Lower lobe of right lung (tissue), 2 donors: ENCODE data around the gene C11orf71. TPM values are rescaled to one million over a fixed set of nuclear protein-coding genes. Genes with fewer than 3 reads are reported as not detected.

Experiments used
- ATAC-seq, 2 donors: fragments of 200-7000 bp; cut with Tn5 transposase; one replicate each; pipeline ENCODE4 v1.9.1; 2020 to 2022; ENCODE audit warnings: mild to moderate bottlenecking in 2 of 2, moderate library complexity in 2 of 2
- DNase-seq: peaks from one replicate; pipeline ENCODE4 v3.0.0-alpha.2; 2020
- H3K27ac ChIP-seq: fragments of 200-600 bp; one replicate; pipeline ENCODE4 v1.8.0; 2022
- H3K27me3 ChIP-seq: fragments of 200-600 bp; one replicate; pipeline ENCODE4 v1.8.0; 2022; ENCODE audit warnings: low read depth
- H3K36me3 ChIP-seq: fragments of 200-600 bp; one replicate; pipeline ENCODE4 v1.8.0; 2022; ENCODE audit warnings: mild to moderate bottlenecking
- H3K4me1 ChIP-seq: fragments of 200-600 bp; one replicate; pipeline ENCODE4 v1.8.0; 2022
- H3K4me3 ChIP-seq: fragments of 200-600 bp; one replicate; pipeline ENCODE4 v1.8.0; 2022; ENCODE audit warnings: mild to moderate bottlenecking
- H3K9me3 ChIP-seq: fragments of 200-600 bp; one replicate; pipeline ENCODE4 v1.8.0; 2022
- intact Hi-C: fragments of 100-400 bp; cut with DNase I; formaldehyde crosslinking; loops from one replicate; pipeline ENCODE4 v1.11.0; 2022
- total RNA-seq: library from RNA; stranded (reverse); fragmentation: NEBNext Ultra II Directional; extraction: Animal tissue kit (Norgen Biotek cat#: 25700); gene quantifications from one replicate; pipeline ENCODE4 v1.2.1, GENCODE V29; 2021
- TF ChIP-seq, protein P1 (sequence below): fragments of 200-600 bp; IDR thresholded peaks from one replicate; pipeline ENCODE4 v1.8.0; 2022; ENCODE audit warnings: antibody characterized with exemption, mild to moderate bottlenecking
- donor health status: DM: no; HTN: yes; CAD: no; lungs with severe emphysema.

The C11orf71 gene
- total RNA-seq, 1 donor from 2014 or later = 8.7 TPM

GRCh38 chr11:114442536-114442935 lies 42.2 kb upstream of the C11orf71 start:
- Histone ChIP-seq H3K4me1 (peaks cover 17% of the 10 kb centered on the region), H3K36me3 (peaks cover 14% of the 10 kb centered on the region), H3K27ac (no peak overlapping the region), H3K9me3 (no peaks in the 10 kb centered on the region), H3K4me3 (no peak overlapping the region), H3K27me3 (no peaks in the 10 kb centered on the region)
- ATAC-seq (no peak), DNase-seq (no peak)
- TF ChIP-seq, protein P1, sequence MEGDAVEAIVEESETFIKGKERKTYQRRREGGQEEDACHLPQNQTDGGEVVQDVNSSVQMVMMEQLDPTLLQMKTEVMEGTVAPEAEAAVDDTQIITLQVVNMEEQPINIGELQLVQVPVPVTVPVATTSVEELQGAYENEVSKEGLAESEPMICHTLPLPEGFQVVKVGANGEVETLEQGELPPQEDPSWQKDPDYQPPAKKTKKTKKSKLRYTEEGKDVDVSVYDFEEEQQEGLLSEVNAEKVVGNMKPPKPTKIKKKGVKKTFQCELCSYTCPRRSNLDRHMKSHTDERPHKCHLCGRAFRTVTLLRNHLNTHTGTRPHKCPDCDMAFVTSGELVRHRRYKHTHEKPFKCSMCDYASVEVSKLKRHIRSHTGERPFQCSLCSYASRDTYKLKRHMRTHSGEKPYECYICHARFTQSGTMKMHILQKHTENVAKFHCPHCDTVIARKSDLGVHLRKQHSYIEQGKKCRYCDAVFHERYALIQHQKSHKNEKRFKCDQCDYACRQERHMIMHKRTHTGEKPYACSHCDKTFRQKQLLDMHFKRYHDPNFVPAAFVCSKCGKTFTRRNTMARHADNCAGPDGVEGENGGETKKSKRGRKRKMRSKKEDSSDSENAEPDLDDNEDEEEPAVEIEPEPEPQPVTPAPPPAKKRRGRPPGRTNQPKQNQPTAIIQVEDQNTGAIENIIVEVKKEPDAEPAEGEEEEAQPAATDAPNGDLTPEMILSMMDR = no peak
- intact Hi-C loops = no loop called here

- no peak overlapping the region for H3K27ac ChIP-seq
- H3K4me3 ChIP-seq = no peak overlapping the region
- peaks cover 17% of the 10 kb centered on the region for H3K4me1 ChIP-seq
- no peaks in the 10 kb centered on the region for H3K9me3 ChIP-seq
- DNase-seq (no peak), ATAC-seq (no peak)
- peaks cover 13% of the 10 kb centered on the region for H3K36me3 ChIP-seq
- intact Hi-C loops = no loop called here
- no peaks in the 10 kb centered on the region for H3K27me3 ChIP-seq
- TF ChIP-seq, protein P1 = no peak
Measured at GRCh38 chr11:114441921-114442320, 41.6 kb upstream of the C11orf71 start.

GRCh38 chr11:114440971-114441763 lies 40.9 kb upstream of the C11orf71 start:
- peaks cover 17% of the 10 kb centered on the region for H3K4me1 ChIP-seq
- intact Hi-C loops = no loop called here

GRCh38 chr11:114440121-114440860 lies 40.0 kb upstream of the C11orf71 start:
- TF ChIP-seq, protein P1 = no peak
- Histone ChIP-seq H3K4me1 (peaks cover 17% of the 10 kb centered on the region), H3K27me3 (no peaks in the 10 kb centered on the region), H3K9me3 (no peaks in the 10 kb centered on the region), H3K4me3 (peak overlapping the region; percentile 92), H3K27ac (peak overlapping the region; percentile 85), H3K36me3 (peaks cover 12% of the 10 kb centered on the region)
- intact Hi-C loops = no loop called here
- peak in 1 of 2 donors; percentile 21 for ATAC-seq
- no peak for DNase-seq

More at GRCh38 chr11:114440971-114441763, 40.9 kb upstream of the C11orf71 start:
- Histone ChIP-seq H3K36me3 (peaks cover 13% of the 10 kb centered on the region), H3K9me3 (no peaks in the 10 kb centered on the region), H3K4me3 (peak overlapping the region; percentile 92), H3K27ac (no peak overlapping the region), H3K27me3 (no peaks in the 10 kb centered on the region)
- DNase-seq (no peak), ATAC-seq (no peak)
- TF ChIP-seq, protein P1 = no peak

DNA sequence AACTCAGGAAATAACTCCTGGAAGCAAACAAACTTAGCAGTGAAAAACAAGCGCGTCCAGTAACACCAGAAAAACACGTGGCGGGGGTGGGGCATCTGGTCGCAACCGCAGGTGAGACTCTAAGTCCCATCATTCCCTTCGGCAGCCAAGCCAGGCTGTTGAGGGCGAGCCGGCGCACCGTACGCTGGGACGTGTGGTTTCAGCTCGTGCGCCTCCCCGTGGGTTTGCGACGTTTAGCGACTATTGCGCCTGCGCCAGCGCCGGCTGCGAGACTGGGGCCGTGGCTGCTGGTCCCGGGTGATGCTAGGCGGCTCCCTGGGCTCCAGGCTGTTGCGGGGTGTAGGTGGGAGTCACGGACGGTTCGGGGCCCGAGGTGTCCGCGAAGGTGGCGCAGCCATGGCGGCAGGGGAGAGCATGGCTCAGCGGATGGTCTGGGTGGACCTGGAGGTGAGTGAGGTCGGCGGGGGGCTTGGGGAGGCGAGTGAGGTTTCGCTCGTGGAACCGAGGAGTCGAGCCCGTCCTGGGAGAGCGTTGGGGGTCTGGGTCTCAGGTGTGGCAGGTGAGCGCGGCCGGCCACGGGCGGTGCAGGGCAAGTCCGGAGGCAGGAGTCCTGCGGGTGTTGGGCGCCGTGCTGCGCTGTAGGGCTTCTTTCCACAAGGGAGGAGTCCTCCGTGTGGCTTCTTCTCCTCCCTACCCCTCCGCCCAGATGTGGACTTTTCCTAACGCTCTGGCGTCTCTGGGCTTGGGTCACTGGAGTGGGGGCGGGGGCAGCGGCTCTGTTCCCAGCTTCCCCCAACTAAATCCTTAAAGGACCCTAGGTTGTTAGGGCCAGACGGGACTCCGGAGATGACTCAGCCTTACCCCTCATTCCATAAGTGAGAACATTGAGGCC lies 39.2 kb upstream of the C11orf71 start, which contains the start of gene REXO2:
REXO2 (plus strand) TSS at position 239 of the 892 bp plus-strand sequence; CDS start at position 301, 62 bp downstream.
- peak; percentile 98 for DNase-seq
- H3K9me3 ChIP-seq = no peaks in the 10 kb centered on the region
- intact Hi-C loops = no loop called here
- H3K27me3 ChIP-seq = no peaks in the 10 kb centered on the region
- peak within 1 kb of the TSS; percentile 92 for H3K4me3 ChIP-seq
- peak; percentile 99 for ATAC-seq
- peaks cover 17% of the 10 kb centered on the region for H3K4me1 ChIP-seq
- peaks cover 3% of the 10 kb centered on the region for H3K36me3 ChIP-seq
- TF ChIP-seq, protein P1 = peak; percentile 46
- peak within 1 kb of the TSS; percentile 85 for H3K27ac ChIP-seq
